ENCODE data around the gene DNAJB4. TPM values are rescaled to one million over a fixed set of nuclear protein-coding genes. Genes with fewer than 3 reads are reported as not detected.

DNAJB4 gene
- total and polyA plus RNA-seq, 2 of the 13 experiments (the other 11 are each of a cell fraction or from before 2014, with no cell fraction given), result 4.4 to 18.6 TPM

DNA sequence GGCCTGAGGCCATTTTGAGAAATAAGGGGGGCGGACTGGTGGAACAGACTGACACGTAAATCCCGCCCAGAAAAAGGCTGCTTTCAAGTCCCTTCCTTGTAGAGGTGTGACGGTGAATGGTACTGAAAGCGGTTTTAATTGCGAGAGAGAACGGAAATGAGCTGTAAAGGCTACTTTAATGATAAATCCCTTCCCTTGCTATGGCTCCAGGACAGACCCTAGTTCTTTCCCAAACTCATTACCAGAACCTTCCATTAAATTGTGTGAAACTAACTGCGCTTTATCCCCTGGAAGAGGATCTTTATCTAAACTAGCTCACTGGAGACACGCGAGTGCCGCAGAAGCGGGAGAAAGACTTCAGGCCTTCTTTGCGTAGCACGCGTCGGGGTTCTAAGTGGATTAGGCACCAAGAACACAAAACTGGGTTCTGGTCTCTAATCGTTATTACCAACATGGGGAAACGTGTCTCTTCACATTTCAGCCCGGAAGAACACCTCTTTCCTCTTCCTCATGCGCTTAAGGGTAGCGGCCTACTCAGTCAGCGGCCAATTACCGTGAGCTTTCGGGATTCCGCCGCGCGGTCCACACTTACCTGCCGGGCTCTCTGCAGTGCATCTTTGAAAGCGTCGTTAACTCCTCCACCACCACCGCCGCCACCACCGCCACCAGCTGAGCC, 26.3 kb upstream of the DNAJB4 start (continued):
- 0 out of 2 replicates have a peak, but pooled peaks have one; percentile 55 for TF ChIP-seq RORA (CRISPR knock-in tag; IDR thresholded peaks at IDR 0.05)
- TF ChIP-seq MLLT10 (CRISPR knock-in tag; IDR thresholded peaks at IDR 0.05), result 0 out of 2 replicates have a peak, but pooled peaks have one; percentile 41
- no peak for TF ChIP-seq CREM (IDR thresholded peaks at IDR 0.05)
- TF ChIP-seq CREM (CRISPR knock-in tag; IDR thresholded peaks at IDR 0.05), result no peak
- TF ChIP-seq ZNF468 (CRISPR knock-in tag; IDR thresholded peaks at IDR 0.05), result no peak
- TF ChIP-seq BRCA1 (CRISPR knock-in tag; IDR thresholded peaks at IDR 0.05), result no peak
- TF ChIP-seq ZNF264 (CRISPR knock-in tag; IDR thresholded peaks at IDR 0.05), result peak; percentile 42; the same call in 1 of the 2 replicates
- TF ChIP-seq ZNF773 (CRISPR knock-in tag; IDR thresholded peaks at IDR 0.05; ENCODE audit: borderline replicate concordance), result 0 out of 2 replicates have a peak, but pooled peaks have one; percentile 59
- 0 out of 2 replicates have a peak, but pooled peaks have one; percentile 46 for TF ChIP-seq MED13 (CRISPR knock-in tag; IDR thresholded peaks at IDR 0.05)
- TF ChIP-seq, protein P1, sequence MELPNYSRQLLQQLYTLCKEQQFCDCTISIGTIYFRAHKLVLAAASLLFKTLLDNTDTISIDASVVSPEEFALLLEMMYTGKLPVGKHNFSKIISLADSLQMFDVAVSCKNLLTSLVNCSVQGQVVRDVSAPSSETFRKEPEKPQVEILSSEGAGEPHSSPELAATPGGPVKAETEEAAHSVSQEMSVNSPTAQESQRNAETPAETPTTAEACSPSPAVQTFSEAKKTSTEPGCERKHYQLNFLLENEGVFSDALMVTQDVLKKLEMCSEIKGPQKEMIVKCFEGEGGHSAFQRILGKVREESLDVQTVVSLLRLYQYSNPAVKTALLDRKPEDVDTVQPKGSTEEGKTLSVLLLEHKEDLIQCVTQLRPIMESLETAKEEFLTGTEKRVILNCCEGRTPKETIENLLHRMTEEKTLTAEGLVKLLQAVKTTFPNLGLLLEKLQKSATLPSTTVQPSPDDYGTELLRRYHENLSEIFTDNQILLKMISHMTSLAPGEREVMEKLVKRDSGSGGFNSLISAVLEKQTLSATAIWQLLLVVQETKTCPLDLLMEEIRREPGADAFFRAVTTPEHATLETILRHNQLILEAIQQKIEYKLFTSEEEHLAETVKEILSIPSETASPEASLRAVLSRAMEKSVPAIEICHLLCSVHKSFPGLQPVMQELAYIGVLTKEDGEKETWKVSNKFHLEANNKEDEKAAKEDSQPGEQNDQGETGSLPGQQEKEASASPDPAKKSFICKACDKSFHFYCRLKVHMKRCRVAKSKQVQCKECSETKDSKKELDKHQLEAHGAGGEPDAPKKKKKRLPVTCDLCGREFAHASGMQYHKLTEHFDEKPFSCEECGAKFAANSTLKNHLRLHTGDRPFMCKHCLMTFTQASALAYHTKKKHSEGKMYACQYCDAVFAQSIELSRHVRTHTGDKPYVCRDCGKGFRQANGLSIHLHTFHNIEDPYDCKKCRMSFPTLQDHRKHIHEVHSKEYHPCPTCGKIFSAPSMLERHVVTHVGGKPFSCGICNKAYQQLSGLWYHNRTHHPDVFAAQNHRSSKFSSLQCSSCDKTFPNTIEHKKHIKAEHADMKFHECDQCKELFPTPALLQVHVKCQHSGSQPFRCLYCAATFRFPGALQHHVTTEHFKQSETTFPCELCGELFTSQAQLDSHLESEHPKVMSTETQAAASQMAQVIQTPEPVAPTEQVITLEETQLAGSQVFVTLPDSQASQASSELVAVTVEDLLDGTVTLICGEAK (IDR thresholded peaks at IDR 0.05), result no peak
- TF ChIP-seq, protein P1 (CRISPR knock-in tag; IDR thresholded peaks at IDR 0.05), result 0 out of 2 replicates have a peak, but pooled peaks have one; percentile 2
